HCT116 (cell line): ENCODE results near the gene COQ3. TPM values are rescaled to one million over a fixed set of nuclear protein-coding genes. Genes with fewer than 3 reads are reported as not detected.

ENCODE experiments used
- ATAC-seq: fragments of 200-7000 bp; cut with Tn5 transposase; 2 replicates; pipeline ENCODE4 v1.9.1; 2020; ENCODE audit warnings: mild to moderate bottlenecking, moderate library complexity
- BruUV-seq: library from RNA; stranded (reverse); fragments of 400-500 nt; replicated peaks from 2 replicates; lab custom pipeline; 2021; lab: Mats Ljungman, UMichigan
- CTCF ChIA-PET: fragments of 300-600 bp; sonication (Branson Sonifier 250); formaldehyde crosslinking; loops from one replicate; lab custom pipeline; 2021; ENCODE audit warnings: antibody characterized with exemption; lab: Charles Lee
- POLR2A ChIA-PET: fragments of 300-600, 350-600 bp; sonication (Branson Sonifier 250); formaldehyde crosslinking; loops from one replicate; lab custom pipeline; 2021; ENCODE audit warnings: antibody characterized with exemption; lab: Charles Lee
- RAD21 ChIA-PET, 2 experiments: fragments of 300-600 bp; sonication (Branson Sonifier 250); formaldehyde crosslinking; loops; one replicate each; lab custom pipeline; 2023; ENCODE audit warnings: low total read pairs in 2 of 2; ENCODE audit not compliant: uncharacterized antibody in 2 of 2, unreplicated experiment in 2 of 2, low non-redundant PET in 1 of 2; lab: Charles Lee
- DNase-seq: peaks from one replicate; pipeline ENCODE4 v3.0.0-alpha.2; 2010; ENCODE audit warnings: low read depth, low spot score
- H2AFZ ChIP-seq: fragments of 200-600 bp; shearing (Covaris generic), sonication (generic); 2 replicates; pipeline ENCODE4 v1.6.1; 2017; ENCODE audit warnings: low read depth, mixed run types, mixed read lengths, antibody characterized with exemption, low read length; ENCODE audit not compliant: poor library complexity, severe bottlenecking
- H3K27ac ChIP-seq: 2 replicates; pipeline ENCODE4 v1.5.1; 2012; ENCODE audit warnings: low read depth, low read length
- H3K27me3 ChIP-seq: fragments of 200-600 bp; sonication (generic); 2 replicates; pipeline ENCODE4 v1.6.1; 2016; ENCODE audit warnings: mixed run types, low read length, mixed read lengths; ENCODE audit not compliant: insufficient read depth
- H3K36me3 ChIP-seq, 2 experiments: fragments of 200-500 bp in 1 of 2; fragments of 200-600 bp in 1 of 2; sonication (Bioruptor generic) in 1 of 2; sonication (generic) in 1 of 2; 2 replicates each; pipeline versions ENCODE4 v1.5.1 to v1.6.1; 2014 to 2016; ENCODE audit warnings: low read length in 2 of 2, inconsistent platforms in 1 of 2, mixed read lengths in 1 of 2, mixed run types in 1 of 2; ENCODE audit not compliant: insufficient read depth in 2 of 2, control insufficient read depth in 1 of 2
- H3K4me1 ChIP-seq, 2 experiments: fragments of 200-600 bp in 1 of 2; sonication (generic) in 1 of 2; 2 replicates each; pipeline versions ENCODE4 v1.5.1 to v1.6.1; 2012 to 2017; ENCODE audit warnings: low read length in 2 of 2, inconsistent platforms in 1 of 2, mild to moderate bottlenecking in 1 of 2, mixed read lengths in 1 of 2, mixed run types in 1 of 2, moderate library complexity in 1 of 2; ENCODE audit not compliant: insufficient read depth in 2 of 2, control insufficient read depth in 1 of 2
- H3K4me2 ChIP-seq: fragments of 200-600 bp; sonication (generic); 2 replicates; pipeline ENCODE4 v1.6.1; 2017; ENCODE audit warnings: mixed run types, low read length, mixed read lengths
- H3K4me3 ChIP-seq, 2 experiments: fragments of 200-600 bp in 1 of 2; sonication (generic) in 1 of 2; replicated peaks in 1 of 2; 2 replicates each; pipeline ENCODE4 v1.5.1; 2011 to 2016; ENCODE audit warnings: low read length in 2 of 2, control low read depth in 1 of 2, low read depth in 1 of 2, mild to moderate bottlenecking in 1 of 2, mixed read lengths in 1 of 2, mixed run types in 1 of 2
- H3K79me2 ChIP-seq: fragments of 200-600 bp; sonication (generic); 2 replicates; pipeline ENCODE4 v1.6.1; 2017; ENCODE audit warnings: mild to moderate bottlenecking, mixed run types, low read length, moderate library complexity, mixed read lengths; ENCODE audit not compliant: insufficient read depth
- H3K9ac ChIP-seq: fragments of 200-600 bp; sonication (generic); 2 replicates; pipeline ENCODE4 v1.6.1; 2016; ENCODE audit warnings: low read length, mixed read lengths
- H3K9me2 ChIP-seq: fragments of 200-600 bp; sonication (generic), shearing (Covaris generic); 2 replicates; pipeline ENCODE4 v1.6.1; 2017; ENCODE audit warnings: mixed run types, mild to moderate bottlenecking, moderate library complexity; ENCODE audit not compliant: insufficient read depth
- H3K9me3 ChIP-seq, 2 experiments: fragments of 200-500 bp in 1 of 2; fragments of 200-600 bp in 1 of 2; sonication (Bioruptor generic) in 1 of 2; sonication (generic) in 1 of 2; 2 replicates each; pipeline ENCODE4 v1.6.1; 2014 to 2017; ENCODE audit warnings: low read length in 2 of 2, mixed read lengths in 2 of 2, inconsistent platforms in 1 of 2, low read depth in 1 of 2, mild to moderate bottlenecking in 1 of 2, mixed run types in 1 of 2, moderate library complexity in 1 of 2; ENCODE audit not compliant: control insufficient read depth in 1 of 2, insufficient read depth in 1 of 2
- H4K20me1 ChIP-seq: fragments of 200-600 bp; sonication (generic), shearing (Covaris generic); 2 replicates; pipeline ENCODE4 v1.6.1; 2017; ENCODE audit warnings: mixed run types, mild to moderate bottlenecking, moderate library complexity; ENCODE audit not compliant: insufficient read depth
- ATF3 ChIP-seq: IDR thresholded peaks from 2 replicates; pipeline ENCODE4 v1.6.1; 2012
- CBX3 ChIP-seq: IDR thresholded peaks from 2 replicates; pipeline ENCODE4 v1.6.1; 2012; ENCODE audit warnings: low read depth
- CEBPB ChIP-seq: IDR thresholded peaks from 2 replicates; pipeline ENCODE4 v1.6.1; 2012; ENCODE audit warnings: low read depth
- CTCF ChIP-seq, 3 experiments: fragments of 200-600 bp in 1 of 3; sonication (generic) in 1 of 3; IDR thresholded peaks in 2 of 3; conservative IDR thresholded peaks in 1 of 3; 2 replicates each; pipeline ENCODE4 v1.5.1; 2012 to 2017; ENCODE audit warnings: low read depth in 2 of 3, low read length in 2 of 3, antibody characterized with exemption in 1 of 3, borderline replicate concordance in 1 of 3, control low read depth in 1 of 3, mild to moderate bottlenecking in 1 of 3, mixed read lengths in 1 of 3, mixed run types in 1 of 3, moderate library complexity in 1 of 3; ENCODE audit not compliant: insufficient read depth in 1 of 3
- EZH2 ChIP-seq: fragments of 200-600 bp; sonication (generic); IDR thresholded peaks from 2 replicates; pipeline ENCODE4 v1.6.1; 2017; ENCODE audit warnings: antibody characterized with exemption, mixed run types
- EZH2phosphoT487 ChIP-seq: fragments of 200-600 bp; IDR thresholded peaks from 2 replicates; pipeline ENCODE4 v1.6.1; 2018; ENCODE audit warnings: antibody characterized with exemption, borderline replicate concordance
- JUND ChIP-seq: IDR thresholded peaks from 2 replicates; pipeline ENCODE4 v1.6.1; 2012
- MAX ChIP-seq: IDR thresholded peaks from 2 replicates; pipeline ENCODE4 v1.6.1; 2012
- POLR2A ChIP-seq: IDR thresholded peaks from 2 replicates; pipeline ENCODE4 v1.7.0; 2011; ENCODE audit warnings: borderline replicate concordance; ENCODE audit not compliant: insufficient read depth, insufficient read length; ENCODE audit errors: extremely low read depth
- RAD21 ChIP-seq: IDR thresholded peaks from 2 replicates; pipeline ENCODE4 v1.6.1; 2012; ENCODE audit warnings: low read depth, mild to moderate bottlenecking
- REST ChIP-seq: IDR thresholded peaks from 2 replicates; pipeline ENCODE4 v1.6.1; 2012; ENCODE audit warnings: low read depth
- SP1 ChIP-seq: IDR thresholded peaks from 2 replicates; pipeline ENCODE4 v1.6.1; 2012; ENCODE audit warnings: low read depth
- YY1 ChIP-seq: IDR thresholded peaks from 2 replicates; pipeline ENCODE4 v1.6.1; 2011; ENCODE audit warnings: low read length, low read depth, moderate library complexity, mild to moderate bottlenecking; ENCODE audit not compliant: insufficient replicate concordance; ENCODE audit errors: extremely low read depth
- ZFX ChIP-seq: fragments of 450-650 bp; IDR thresholded peaks from 2 replicates; pipeline ENCODE4 v1.6.1; 2017
- ZNF274 ChIP-seq: fragments of 200-500 bp; sonication (Bioruptor generic); IDR thresholded peaks from 2 replicates; pipeline ENCODE4 v1.6.1; 2014; ENCODE audit warnings: mild to moderate bottlenecking, low read depth, low read length, inconsistent platforms
- intact Hi-C: fragments of 100-400 bp; cut with micrococcal nuclease; formaldehyde crosslinking; loops from 2 replicates; pipeline ENCODE4 v1.10.0; 2022
- total RNA-seq: library from RNA; stranded (reverse); gene quantifications from one replicate; pipeline ENCODE4 v1.2.1, GENCODE V29; 2021; ENCODE audit not compliant: unreplicated experiment

COQ3 gene
- total RNA-seq, 1 experiment from 2014 or later, result 19.0 TPM

GRCh38 chr6:99378636-99379035 lies 15.4 kb downstream of the COQ3 start:
- H3K79me2 ChIP-seq, result no peaks in the 10 kb centered on the region; the same call in 1 of the 2 replicates
- H3K27me3 ChIP-seq, result no peaks in the 10 kb centered on the region
- no peaks in the 10 kb centered on the region for H3K36me3 ChIP-seq
- H3K9me2 ChIP-seq, result no peaks in the 10 kb centered on the region
- H3K4me2 ChIP-seq, result no peak overlapping the region
- no peak for DNase-seq
- ATAC-seq, result no peak
- H3K4me3 ChIP-seq, result no peak overlapping the region
- ChIA-PET RAD21 (no interaction called here), CTCF (interaction anchor here (1.2 kb wide), 1 partner anchor 48 kb away, joined by 3 read pairs; no protein-coding TSS in a partner anchor), POLR2A (interaction anchor here (1.0 kb wide), 1 partner anchor 15 kb away, joined by 3 read pairs; the partner anchor contains the start of gene COQ3)
- H2AFZ ChIP-seq, result no peak overlapping the region
- TF ChIP-seq YY1 (no peak), ATF3 (no peak), EZH2phosphoT487 (no peak), POLR2A (no peak), RAD21 (no peak), JUND (no peak), MAX (no peak), ZFX (no peak), SP1 (no peak), ZNF274 (no peak), CBX3 (no peak), CEBPB (no peak), EZH2 (no peak), REST (no peak), CTCF (IDR thresholded peaks at IDR 0.05 in 2 of 3, conservative IDR thresholded peaks at IDR 0.05 in 1 of 3; ENCODE audit: borderline replicate concordance in 1 of 3, insufficient read depth in 1 of 3, low read depth in 2 of 3, low read length in 2 of 3) (no peak)
- BruUV-seq, result no TSS peak
- H4K20me1 ChIP-seq, result no peaks in the 10 kb centered on the region
- H3K27ac ChIP-seq, result no peak overlapping the region
- H3K9ac ChIP-seq, result no peak overlapping the region
- no peaks in the 10 kb centered on the region for H3K9me3 ChIP-seq
- intact Hi-C loops, result no loop called here
- no peaks in the 10 kb centered on the region for H3K4me1 ChIP-seq
